WTC11 (cell line): ENCODE results near the gene CAMK2D.

ENCODE experiments used
- NFYB ChIP-seq: sonication (generic); formaldehyde crosslinking; conservative IDR thresholded peaks from 2 replicates; pipeline ENCODE4 v1.8.0; 2022; ENCODE audit warnings: low read depth, missing genetic modification reagents
- NR1H2 ChIP-seq: sonication (generic); formaldehyde crosslinking; IDR thresholded peaks from 2 replicates; pipeline ENCODE4 v1.9.0; 2021; ENCODE audit warnings: mild to moderate bottlenecking, moderate library complexity, missing genetic modification reagents
- TF ChIP-seq, protein P1 (sequence below): sonication (generic); formaldehyde crosslinking; IDR thresholded peaks from 2 replicates; pipeline ENCODE4 v1.8.1; 2023; ENCODE audit warnings: mild to moderate bottlenecking, missing genetic modification reagents, moderate library complexity
- TF ChIP-seq, protein P2 (sequence below): fragments of 200-600 bp; IDR thresholded peaks from 2 replicates; pipeline ENCODE4 v1.8.0; 2022; ENCODE audit warnings: antibody characterized with exemption
- TF ChIP-seq, protein P3 (sequence below): sonication (generic); formaldehyde crosslinking; IDR thresholded peaks from 2 replicates; pipeline ENCODE4 v1.8.1; 2022; ENCODE audit warnings: low read depth, missing genetic modification reagents, borderline replicate concordance
- TF ChIP-seq, protein P4 (sequence below): sonication (generic); formaldehyde crosslinking; IDR thresholded peaks from 2 replicates; pipeline ENCODE4 v1.8.1; 2023; ENCODE audit warnings: mild to moderate bottlenecking, missing genetic modification reagents
- TF ChIP-seq, protein P5 (sequence below): fragments of 250-450 bp; sonication (Bioruptor Pico); conservative IDR thresholded peaks from 2 replicates; pipeline ENCODE4 v1.9.0; 2021; ENCODE audit warnings: mild to moderate bottlenecking
- TF ChIP-seq, protein P6 (sequence below): sonication (generic); formaldehyde crosslinking; IDR thresholded peaks from 2 replicates; pipeline ENCODE4 v1.8.1; 2022; ENCODE audit warnings: missing genetic modification reagents, borderline replicate concordance

DNA sequence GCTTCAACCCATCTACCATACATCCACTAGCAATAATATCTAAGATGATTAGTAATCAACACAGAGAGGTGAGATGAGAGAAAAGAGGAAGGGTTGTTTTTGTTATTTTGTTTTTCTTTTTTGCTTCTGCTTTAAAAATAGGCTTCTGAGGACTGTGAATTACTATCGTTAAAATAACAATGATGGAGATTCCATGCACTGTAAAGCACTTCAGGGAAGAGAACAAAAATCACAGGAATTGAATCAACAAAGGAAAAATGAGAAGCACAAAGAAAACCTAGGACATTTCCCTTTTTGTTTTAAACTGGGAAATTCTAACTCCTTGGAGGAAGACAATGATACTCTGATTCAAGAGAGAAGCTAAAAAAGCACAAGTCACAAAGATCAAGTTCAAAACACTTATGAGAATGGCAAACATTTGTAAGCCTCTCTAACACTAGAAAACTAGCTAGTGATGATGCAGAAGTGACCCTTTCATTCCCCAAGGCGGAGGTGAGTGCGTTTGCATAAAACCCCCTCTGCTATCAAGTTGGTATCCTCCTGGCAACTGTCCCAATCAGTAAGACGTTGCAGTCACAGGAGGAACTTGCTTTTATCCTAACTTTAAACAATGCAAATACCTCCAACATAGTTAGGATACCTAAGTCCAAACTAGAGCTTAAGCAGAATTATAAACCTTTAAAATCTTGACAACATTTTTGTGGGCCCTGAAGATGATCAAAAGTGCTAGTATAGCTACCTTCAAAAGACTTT lies 308.5 kb downstream of the CAMK2D start:
- TF ChIP-seq, protein P1, sequence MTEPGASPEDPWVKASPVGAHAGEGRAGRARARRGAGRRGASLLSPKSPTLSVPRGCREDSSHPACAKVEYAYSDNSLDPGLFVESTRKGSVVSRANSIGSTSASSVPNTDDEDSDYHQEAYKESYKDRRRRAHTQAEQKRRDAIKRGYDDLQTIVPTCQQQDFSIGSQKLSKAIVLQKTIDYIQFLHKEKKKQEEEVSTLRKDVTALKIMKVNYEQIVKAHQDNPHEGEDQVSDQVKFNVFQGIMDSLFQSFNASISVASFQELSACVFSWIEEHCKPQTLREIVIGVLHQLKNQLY (CRISPR knock-in tag), result no peak
- TF ChIP-seq, protein P2, sequence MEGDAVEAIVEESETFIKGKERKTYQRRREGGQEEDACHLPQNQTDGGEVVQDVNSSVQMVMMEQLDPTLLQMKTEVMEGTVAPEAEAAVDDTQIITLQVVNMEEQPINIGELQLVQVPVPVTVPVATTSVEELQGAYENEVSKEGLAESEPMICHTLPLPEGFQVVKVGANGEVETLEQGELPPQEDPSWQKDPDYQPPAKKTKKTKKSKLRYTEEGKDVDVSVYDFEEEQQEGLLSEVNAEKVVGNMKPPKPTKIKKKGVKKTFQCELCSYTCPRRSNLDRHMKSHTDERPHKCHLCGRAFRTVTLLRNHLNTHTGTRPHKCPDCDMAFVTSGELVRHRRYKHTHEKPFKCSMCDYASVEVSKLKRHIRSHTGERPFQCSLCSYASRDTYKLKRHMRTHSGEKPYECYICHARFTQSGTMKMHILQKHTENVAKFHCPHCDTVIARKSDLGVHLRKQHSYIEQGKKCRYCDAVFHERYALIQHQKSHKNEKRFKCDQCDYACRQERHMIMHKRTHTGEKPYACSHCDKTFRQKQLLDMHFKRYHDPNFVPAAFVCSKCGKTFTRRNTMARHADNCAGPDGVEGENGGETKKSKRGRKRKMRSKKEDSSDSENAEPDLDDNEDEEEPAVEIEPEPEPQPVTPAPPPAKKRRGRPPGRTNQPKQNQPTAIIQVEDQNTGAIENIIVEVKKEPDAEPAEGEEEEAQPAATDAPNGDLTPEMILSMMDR, result no peak
- no peak for TF ChIP-seq NR1H2 (CRISPR knock-in tag)
- TF ChIP-seq, protein P3, sequence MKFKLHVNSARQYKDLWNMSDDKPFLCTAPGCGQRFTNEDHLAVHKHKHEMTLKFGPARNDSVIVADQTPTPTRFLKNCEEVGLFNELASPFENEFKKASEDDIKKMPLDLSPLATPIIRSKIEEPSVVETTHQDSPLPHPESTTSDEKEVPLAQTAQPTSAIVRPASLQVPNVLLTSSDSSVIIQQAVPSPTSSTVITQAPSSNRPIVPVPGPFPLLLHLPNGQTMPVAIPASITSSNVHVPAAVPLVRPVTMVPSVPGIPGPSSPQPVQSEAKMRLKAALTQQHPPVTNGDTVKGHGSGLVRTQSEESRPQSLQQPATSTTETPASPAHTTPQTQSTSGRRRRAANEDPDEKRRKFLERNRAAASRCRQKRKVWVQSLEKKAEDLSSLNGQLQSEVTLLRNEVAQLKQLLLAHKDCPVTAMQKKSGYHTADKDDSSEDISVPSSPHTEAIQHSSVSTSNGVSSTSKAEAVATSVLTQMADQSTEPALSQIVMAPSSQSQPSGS, result no peak
- TF ChIP-seq NFYB (CRISPR knock-in tag), result no peak
- TF ChIP-seq, protein P4, sequence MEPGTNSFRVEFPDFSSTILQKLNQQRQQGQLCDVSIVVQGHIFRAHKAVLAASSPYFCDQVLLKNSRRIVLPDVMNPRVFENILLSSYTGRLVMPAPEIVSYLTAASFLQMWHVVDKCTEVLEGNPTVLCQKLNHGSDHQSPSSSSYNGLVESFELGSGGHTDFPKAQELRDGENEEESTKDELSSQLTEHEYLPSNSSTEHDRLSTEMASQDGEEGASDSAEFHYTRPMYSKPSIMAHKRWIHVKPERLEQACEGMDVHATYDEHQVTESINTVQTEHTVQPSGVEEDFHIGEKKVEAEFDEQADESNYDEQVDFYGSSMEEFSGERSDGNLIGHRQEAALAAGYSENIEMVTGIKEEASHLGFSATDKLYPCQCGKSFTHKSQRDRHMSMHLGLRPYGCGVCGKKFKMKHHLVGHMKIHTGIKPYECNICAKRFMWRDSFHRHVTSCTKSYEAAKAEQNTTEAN (CRISPR knock-in tag), result no peak
- TF ChIP-seq, protein P5, sequence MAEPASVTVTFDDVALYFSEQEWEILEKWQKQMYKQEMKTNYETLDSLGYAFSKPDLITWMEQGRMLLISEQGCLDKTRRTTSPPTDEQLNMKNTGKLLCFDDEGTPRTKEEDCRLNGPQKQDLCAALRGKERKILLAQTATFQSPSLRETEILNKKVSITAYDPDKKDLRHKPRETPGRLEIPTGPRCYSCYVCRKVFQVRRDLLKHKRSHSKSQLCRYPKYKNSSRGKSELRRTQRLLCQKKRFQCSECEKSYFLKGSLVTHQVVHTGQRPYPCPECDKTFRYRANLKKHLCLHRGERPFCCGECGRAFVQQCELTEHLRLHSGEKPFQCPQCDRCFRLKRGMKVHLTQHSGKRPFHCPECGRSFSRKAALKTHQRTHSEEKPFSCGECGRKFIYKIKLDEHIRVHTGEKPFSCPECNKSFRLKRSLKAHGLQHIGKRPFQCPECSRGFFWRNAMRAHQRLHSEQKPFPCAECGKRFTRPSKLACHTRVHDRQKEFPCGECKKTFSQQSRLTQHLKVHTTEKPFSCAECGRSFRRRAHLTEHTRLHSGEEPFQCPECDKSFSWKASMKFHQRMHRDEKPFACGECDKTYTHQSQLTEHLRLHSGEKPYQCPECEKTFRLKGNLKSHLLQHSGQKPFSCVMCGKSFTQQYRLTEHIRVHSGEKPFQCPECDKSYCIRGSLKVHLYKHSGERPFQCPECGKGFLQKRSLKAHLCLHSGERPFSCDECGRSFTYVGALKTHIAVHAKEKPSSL (CRISPR knock-in tag), result no peak
- TF ChIP-seq, protein P6, sequence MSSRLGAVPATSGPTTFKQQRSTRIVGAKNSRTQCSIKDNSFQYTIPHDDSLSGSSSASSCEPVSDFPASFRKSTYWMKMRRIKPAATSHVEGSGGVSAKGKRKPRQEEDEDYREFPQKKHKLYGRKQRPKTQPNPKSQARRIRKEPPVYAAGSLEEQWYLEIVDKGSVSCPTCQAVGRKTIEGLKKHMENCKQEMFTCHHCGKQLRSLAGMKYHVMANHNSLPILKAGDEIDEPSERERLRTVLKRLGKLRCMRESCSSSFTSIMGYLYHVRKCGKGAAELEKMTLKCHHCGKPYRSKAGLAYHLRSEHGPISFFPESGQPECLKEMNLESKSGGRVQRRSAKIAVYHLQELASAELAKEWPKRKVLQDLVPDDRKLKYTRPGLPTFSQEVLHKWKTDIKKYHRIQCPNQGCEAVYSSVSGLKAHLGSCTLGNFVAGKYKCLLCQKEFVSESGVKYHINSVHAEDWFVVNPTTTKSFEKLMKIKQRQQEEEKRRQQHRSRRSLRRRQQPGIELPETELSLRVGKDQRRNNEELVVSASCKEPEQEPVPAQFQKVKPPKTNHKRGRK (CRISPR knock-in tag), result no peak
